Fibroblast of mammary gland (primary cell): ENCODE measurements around the gene TBC1D32.

Source experiments
- DNase-seq: peaks from one replicate; pipeline ENCODE4 v3.0.0-alpha.2; 2010; ENCODE audit warnings: low read depth
- H3K4me3 ChIP-seq: 2 replicates; pipeline ENCODE4 v1.5.1; 2011; ENCODE audit warnings: low read depth, mild to moderate bottlenecking, low read length, moderate library complexity; ENCODE audit not compliant: control insufficient read depth
- CTCF ChIP-seq: conservative IDR thresholded peaks from 2 replicates; pipeline ENCODE4 v1.5.1; 2011; ENCODE audit warnings: low read depth, low read length, inconsistent platforms; ENCODE audit not compliant: control insufficient read depth, insufficient read depth

TBC1D32 gene

GRCh38 chr6:121171879-121172278, 162.4 kb downstream of the TBC1D32 start:
- no peak overlapping the region for H3K4me3 ChIP-seq
- TF ChIP-seq CTCF: no peak
- no peak for DNase-seq

- no peak overlapping the region for H3K4me3 ChIP-seq
- no peak for TF ChIP-seq CTCF
- DNase-seq: no peak
Observed at GRCh38 chr6:121161886-121162285, 172.4 kb downstream of the TBC1D32 start.

GRCh38 chr6:121160276-121160675, 174.0 kb downstream of the TBC1D32 start:
- H3K4me3 ChIP-seq: no peak overlapping the region
- no peak for TF ChIP-seq CTCF
- no peak for DNase-seq

- no peak for DNase-seq
- no peak overlapping the region for H3K4me3 ChIP-seq
- no peak for TF ChIP-seq CTCF
Observed at GRCh38 chr6:121158891-121159290, 175.4 kb downstream of the TBC1D32 start.

- DNase-seq: peak; percentile 8
- no peak overlapping the region for H3K4me3 ChIP-seq
- TF ChIP-seq CTCF: no peak
Observed at GRCh38 chr6:121158438-121158837, 175.8 kb downstream of the TBC1D32 start.

GRCh38 chr6:121157906-121158305, 176.4 kb downstream of the TBC1D32 start:
- TF ChIP-seq CTCF: no peak
- DNase-seq: peak; percentile 5

GRCh38 chr6:121143476-121143875, 190.8 kb downstream of the TBC1D32 start:
- H3K4me3 ChIP-seq: no peak overlapping the region
- DNase-seq: peak; percentile 7
- TF ChIP-seq CTCF: no peak

More at GRCh38 chr6:121157906-121158305, 176.4 kb downstream of the TBC1D32 start:
- no peak overlapping the region for H3K4me3 ChIP-seq
